ENCODE measurements around the gene SETD6. TPM values are rescaled to one million over a fixed set of nuclear protein-coding genes. Genes with fewer than 3 reads are reported as not detected.

The SETD6 gene
- total RNA-seq, 1 experiment from 2014 or later, result 41.1 TPM

- TF ChIP-seq ARID4B (CRISPR knock-in tag; IDR thresholded peaks at IDR 0.05; ENCODE audit: borderline replicate concordance), result no peak
- TF ChIP-seq NFYB (CRISPR knock-in tag; conservative IDR thresholded peaks at IDR 0.05; ENCODE audit: low read depth), result no peak
- no peak for TF ChIP-seq ZNF263 (CRISPR knock-in tag; IDR thresholded peaks at IDR 0.05; ENCODE audit: low read depth)
- no peak for TF ChIP-seq GTF2I (CRISPR knock-in tag; conservative IDR thresholded peaks at IDR 0.05)
- no peak for TF ChIP-seq USF2 (CRISPR knock-in tag; IDR thresholded peaks at IDR 0.05)
- TF ChIP-seq ETV6 (CRISPR knock-in tag; IDR thresholded peaks at IDR 0.05), result no peak
These were observed 16.8 kb upstream of the SETD6 start (continued) for GRCh38 chr16:58498341-58499091.

GRCh38 chr16:58499092-58499511 lies 16.2 kb upstream of the SETD6 start:
- no peaks in the 10 kb centered on the region for H3K9me3 Mint-ChIP-seq
- H3K36me3 Mint-ChIP-seq, result no peaks in the 10 kb centered on the region
- no peak overlapping the region for H3K4me3 Mint-ChIP-seq
- ChIA-PET CTCF (interaction anchor here (1.2 to 4.9 kb wide), 7 partner anchors 11 to 257 kb away, joined by 4 to 24 read pairs (median 20); no protein-coding TSS in a partner anchor), POLR2A (interaction anchor here (0.9 kb wide), 1 partner anchor 13 kb away, joined by 3 read pairs; no protein-coding TSS in a partner anchor)
- ATAC-seq (no peak), DNase-seq (ENCODE audit: low spot score) (no peak)
- peaks cover 69% of the 10 kb centered on the region for H3K27me3 Mint-ChIP-seq (ENCODE audit: low read depth)
- TF ChIP-seq TEAD1 (CRISPR knock-in tag; IDR thresholded peaks at IDR 0.05), result no peak
- peaks cover 9% of the 10 kb centered on the region for H3K4me1 Mint-ChIP-seq
- no peak overlapping the region for H3K27ac Mint-ChIP-seq

- ATAC-seq, result peak; percentile 68
- DNase-seq (ENCODE audit: low spot score), result peak; percentile 77
- peak within 1 kb of the TSS; percentile 60; the same call in 1 of the 2 replicates for H3K27ac Mint-ChIP-seq
These were observed 15.5 kb upstream of the SETD6 start, which contains the start of gene NDRG4 for GRCh38 chr16:58499615-58500351. Gene NDRG4, plus strand, starts transcription at chr16:58500143. Its CDS starts 106 bp downstream, at chr16:58500249.

More at GRCh38 chr16:58499615-58500351, 15.5 kb upstream of the SETD6 start, which contains the start of gene NDRG4:
- ChIA-PET CTCF (interaction anchor here (0.6 to 4.9 kb wide), 10 partner anchors 11 to 266 kb away, joined by 3 to 24 read pairs (median 14); partner anchors contain the start of gene SLC38A7), POLR2A (interaction anchor here (0.5 to 1.0 kb wide), 6 partner anchors 8 to 164 kb away, joined by 3 to 5 read pairs (median 4); no protein-coding TSS in a partner anchor)
- Mint-ChIP-seq H3K9me3 (no peaks in the 10 kb centered on the region), H3K4me1 (peaks cover 9% of the 10 kb centered on the region), H3K4me3 (peak within 1 kb of the TSS; percentile 84), H3K27me3 (ENCODE audit: low read depth) (peaks cover 74% of the 10 kb centered on the region), H3K36me3 (no peaks in the 10 kb centered on the region)
- TF ChIP-seq USF2 (CRISPR knock-in tag; IDR thresholded peaks at IDR 0.05) (no peak), ZBTB21 (CRISPR knock-in tag; IDR thresholded peaks at IDR 0.05; ENCODE audit: borderline replicate concordance) (0 out of 2 replicates have a peak, but pooled peaks have one; percentile 3), ZNF121 (CRISPR knock-in tag; IDR thresholded peaks at IDR 0.05) (0 out of 2 replicates have a peak, but pooled peaks have one; percentile 5), NFYB (CRISPR knock-in tag; conservative IDR thresholded peaks at IDR 0.05; ENCODE audit: low read depth) (peak; percentile 45; the same call in 1 of the 2 replicates), GABPB1 (CRISPR knock-in tag; IDR thresholded peaks at IDR 0.05) (no peak)

Data from WTC11 (cell line).